ENCODE results near the gene TRIM45.

TRIM45 gene

GRCh38 chr1:117098287-117098890 lies 23.2 kb downstream of the TRIM45 start:
- no peak for DNase-seq

GRCh38 chr1:117097443-117097842 lies 24.1 kb downstream of the TRIM45 start:
- DNase-seq, result no peak

GRCh38 chr1:117096951-117097408 lies 24.6 kb downstream of the TRIM45 start:
- no peak for DNase-seq

GRCh38 chr1:117094841-117095604 lies 26.5 kb downstream of the TRIM45 start:
- DNase-seq, result no peak

GRCh38 chr1:117093870-117094621 lies 27.5 kb downstream of the TRIM45 start:
- DNase-seq, result peak; percentile 37

- DNase-seq, result no peak
These were observed 28.4 kb downstream of the TRIM45 start for GRCh38 chr1:117093091-117093534.

GRCh38 chr1:117092594-117092993 lies 29.0 kb downstream of the TRIM45 start:
- DNase-seq, result no peak

- DNase-seq, result no peak
These were observed 31.6 kb downstream of the TRIM45 start for GRCh38 chr1:117089996-117090395.

- DNase-seq, result no peak
These were observed 33.9 kb downstream of the TRIM45 start for GRCh38 chr1:117087686-117088085.

GRCh38 chr1:117084231-117084630 lies 37.3 kb downstream of the TRIM45 start:
- no peak for DNase-seq

GRCh38 chr1:117079737-117080136 lies 41.8 kb downstream of the TRIM45 start:
- DNase-seq, result no peak

GRCh38 chr1:117077267-117077666 lies 44.3 kb downstream of the TRIM45 start:
- DNase-seq, result no peak

GRCh38 chr1:117076648-117077047 lies 44.9 kb downstream of the TRIM45 start:
- no peak for DNase-seq

- no peak for DNase-seq
These were observed 51.4 kb downstream of the TRIM45 start for GRCh38 chr1:117070124-117070523.

GRCh38 chr1:117069220-117069844 lies 52.2 kb downstream of the TRIM45 start:
- no peak for DNase-seq

GRCh38 chr1:117068580-117068979 lies 53.0 kb downstream of the TRIM45 start:
- no peak for DNase-seq

GRCh38 chr1:117067533-117068370 lies 53.8 kb downstream of the TRIM45 start:
- peak; percentile 55 for DNase-seq

GRCh38 chr1:117066367-117066766 lies 55.2 kb downstream of the TRIM45 start:
- no peak for DNase-seq

GRCh38 chr1:117061986-117062415 lies 59.5 kb downstream of the TRIM45 start:
- peak; percentile 39 for DNase-seq
